ENCODE data around the gene PSMA7. TPM values are rescaled to one million over a fixed set of nuclear protein-coding genes. Genes with fewer than 3 reads are reported as not detected.

Gene PSMA7
- total RNA-seq, 1 donor = 295 TPM

DNA sequence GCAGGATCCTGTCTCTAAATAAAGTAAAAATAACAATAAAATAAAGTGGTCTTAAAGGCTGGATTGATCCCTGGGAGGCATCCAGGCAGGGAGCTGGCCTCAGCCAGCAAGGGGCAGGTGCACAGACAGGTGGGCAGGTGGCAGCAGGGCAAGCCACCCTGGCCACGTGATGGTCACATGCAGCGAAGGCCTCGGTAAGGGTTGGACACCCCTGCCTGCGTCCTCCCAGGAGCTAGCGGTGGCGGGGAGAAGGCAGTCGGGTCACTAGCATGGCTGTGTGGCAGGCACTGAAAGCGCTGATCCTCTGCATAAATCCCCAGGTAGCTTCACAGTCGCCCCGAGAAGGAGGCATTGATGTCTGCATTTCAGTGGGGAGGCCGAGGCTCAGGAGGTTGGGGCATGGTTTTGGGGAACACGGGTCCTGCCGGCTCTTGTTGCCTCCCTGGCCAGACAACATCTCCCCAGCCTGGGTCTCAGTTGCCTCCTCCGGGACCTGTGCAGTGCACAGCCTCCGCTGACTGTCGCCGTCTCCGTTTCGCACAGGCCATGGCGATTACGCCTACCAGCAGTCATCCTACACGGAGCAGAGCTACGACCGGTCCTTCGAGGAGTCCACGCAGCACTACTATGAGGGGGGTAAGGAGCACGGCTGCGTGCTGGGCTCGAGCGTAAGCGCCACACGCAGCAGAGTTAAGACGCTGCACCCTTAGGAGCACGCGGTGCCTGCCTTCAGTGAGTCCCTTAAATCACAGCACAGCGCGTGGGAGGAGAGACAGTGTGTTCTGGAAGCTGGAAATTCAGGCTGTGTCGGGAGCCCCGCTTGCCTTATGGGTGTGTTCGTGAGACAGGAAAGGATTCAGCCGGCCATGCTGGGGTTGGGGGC, 21.9 kb upstream of the PSMA7 start:
- TF ChIP-seq, protein P1, sequence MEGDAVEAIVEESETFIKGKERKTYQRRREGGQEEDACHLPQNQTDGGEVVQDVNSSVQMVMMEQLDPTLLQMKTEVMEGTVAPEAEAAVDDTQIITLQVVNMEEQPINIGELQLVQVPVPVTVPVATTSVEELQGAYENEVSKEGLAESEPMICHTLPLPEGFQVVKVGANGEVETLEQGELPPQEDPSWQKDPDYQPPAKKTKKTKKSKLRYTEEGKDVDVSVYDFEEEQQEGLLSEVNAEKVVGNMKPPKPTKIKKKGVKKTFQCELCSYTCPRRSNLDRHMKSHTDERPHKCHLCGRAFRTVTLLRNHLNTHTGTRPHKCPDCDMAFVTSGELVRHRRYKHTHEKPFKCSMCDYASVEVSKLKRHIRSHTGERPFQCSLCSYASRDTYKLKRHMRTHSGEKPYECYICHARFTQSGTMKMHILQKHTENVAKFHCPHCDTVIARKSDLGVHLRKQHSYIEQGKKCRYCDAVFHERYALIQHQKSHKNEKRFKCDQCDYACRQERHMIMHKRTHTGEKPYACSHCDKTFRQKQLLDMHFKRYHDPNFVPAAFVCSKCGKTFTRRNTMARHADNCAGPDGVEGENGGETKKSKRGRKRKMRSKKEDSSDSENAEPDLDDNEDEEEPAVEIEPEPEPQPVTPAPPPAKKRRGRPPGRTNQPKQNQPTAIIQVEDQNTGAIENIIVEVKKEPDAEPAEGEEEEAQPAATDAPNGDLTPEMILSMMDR (IDR thresholded peaks at IDR 0.05; ENCODE audit: insufficient read depth, low read depth, low read length) = no peak
- DNase-seq (ENCODE audit: low read depth) = no peak
- no peak overlapping the region for H3K4me3 ChIP-seq (ENCODE audit: low read depth, low read length)

DNA sequence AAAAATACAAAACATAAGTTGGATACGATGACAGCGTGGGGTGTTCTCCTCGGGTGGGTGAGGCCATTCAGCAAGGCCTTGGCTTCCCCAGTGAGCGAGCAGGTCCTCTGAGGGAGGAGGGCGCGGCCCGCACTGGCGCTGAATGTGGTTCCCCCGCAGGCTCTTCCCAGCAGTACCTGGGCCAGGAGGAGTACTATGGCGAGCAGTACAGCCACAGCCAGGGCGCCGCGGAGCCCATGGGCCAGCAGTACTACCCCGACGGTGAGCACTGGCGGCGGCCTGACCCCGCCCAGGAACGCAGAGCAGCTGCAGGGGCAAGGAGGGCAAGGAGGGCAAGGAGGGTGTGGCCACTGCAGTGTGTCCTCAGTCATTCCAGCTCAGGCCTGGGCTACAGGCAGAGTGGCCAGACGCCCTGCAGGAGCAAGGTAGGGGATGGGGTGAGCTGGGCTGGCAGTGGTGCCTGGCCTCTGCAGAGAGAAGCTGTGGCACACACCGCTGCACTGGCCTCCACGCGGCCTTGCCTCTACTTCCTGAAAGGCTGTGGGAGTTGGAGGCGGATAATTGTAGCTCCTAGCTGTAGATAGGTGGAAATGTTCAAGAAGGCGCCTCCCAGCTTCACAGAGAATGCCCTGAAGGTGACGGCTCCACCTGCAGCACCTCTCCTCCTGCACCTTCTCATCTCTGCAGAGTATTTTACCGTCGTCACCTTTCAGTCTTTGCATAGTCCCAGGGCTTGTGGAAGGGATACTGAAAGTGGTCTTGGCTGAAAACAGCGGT, 21.0 kb upstream of the PSMA7 start:
- TF ChIP-seq, protein P1 (IDR thresholded peaks at IDR 0.05; ENCODE audit: insufficient read depth, low read depth, low read length) = no peak
- H3K4me3 ChIP-seq (ENCODE audit: low read depth, low read length) = no peak overlapping the region
- DNase-seq (ENCODE audit: low read depth) = no peak

DNA sequence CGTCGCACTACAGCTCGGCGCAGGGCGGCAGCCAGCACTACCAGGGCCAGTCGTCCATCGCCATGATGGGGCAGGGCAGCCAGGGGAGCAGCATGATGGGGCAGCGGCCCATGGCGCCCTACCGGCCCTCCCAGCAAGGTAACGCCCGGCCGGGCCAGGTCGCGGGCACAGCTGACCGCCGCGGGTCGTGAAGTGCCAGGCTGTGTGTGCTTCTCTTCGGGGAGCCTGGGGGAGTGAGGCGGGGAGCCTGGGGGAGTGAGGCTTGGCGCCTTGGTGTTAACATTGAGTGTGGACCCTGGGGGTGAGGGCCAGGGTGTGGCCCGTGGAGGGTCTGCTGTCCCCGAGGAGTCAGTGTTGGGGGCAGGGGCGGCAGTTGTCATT, 20.3 kb upstream of the PSMA7 start:
- TF ChIP-seq, protein P1 (IDR thresholded peaks at IDR 0.05; ENCODE audit: insufficient read depth, low read depth, low read length) = no peak
- no peak overlapping the region for H3K4me3 ChIP-seq (ENCODE audit: low read depth, low read length)
- no peak for DNase-seq (ENCODE audit: low read depth)

DNA sequence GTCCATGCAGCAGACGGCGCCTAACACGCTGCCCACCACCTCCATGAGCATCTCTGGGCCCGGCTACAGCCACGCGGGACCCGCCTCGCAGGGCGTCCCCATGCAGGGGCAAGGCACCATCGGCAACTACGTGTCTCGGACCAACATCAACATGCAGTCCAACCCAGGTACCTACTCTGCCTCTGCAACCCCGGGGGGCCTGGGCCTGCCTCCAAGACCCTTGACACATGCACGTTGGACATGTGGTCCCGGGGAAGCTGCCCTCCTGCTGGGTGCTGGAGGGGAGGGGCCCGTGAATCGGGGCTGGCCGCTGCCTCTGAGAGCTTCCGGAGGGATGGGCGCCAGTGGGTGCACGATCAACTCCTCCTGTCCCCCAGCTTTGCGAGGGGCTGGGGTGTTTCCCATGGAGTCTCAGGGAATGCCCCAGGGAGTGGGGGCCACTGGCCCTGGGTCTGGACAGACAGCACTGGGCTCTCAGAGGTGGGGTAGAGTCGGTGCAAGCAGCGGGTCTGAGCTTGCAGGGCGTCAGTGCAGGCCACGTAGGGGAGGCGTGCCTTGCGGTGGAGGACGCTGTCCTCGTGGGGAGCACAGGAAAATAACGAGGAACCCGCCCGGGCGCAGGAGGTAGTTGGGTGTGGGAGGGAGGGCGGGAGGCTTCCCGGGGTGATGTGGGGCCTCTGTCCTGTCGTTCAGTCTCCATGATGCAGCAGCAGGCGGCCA, 19.7 kb upstream of the PSMA7 start:
- H3K4me3 ChIP-seq (ENCODE audit: low read depth, low read length) = no peak overlapping the region
- TF ChIP-seq, protein P1 (IDR thresholded peaks at IDR 0.05; ENCODE audit: insufficient read depth, low read depth, low read length) = no peak
- no peak for DNase-seq (ENCODE audit: low read depth)

DNA sequence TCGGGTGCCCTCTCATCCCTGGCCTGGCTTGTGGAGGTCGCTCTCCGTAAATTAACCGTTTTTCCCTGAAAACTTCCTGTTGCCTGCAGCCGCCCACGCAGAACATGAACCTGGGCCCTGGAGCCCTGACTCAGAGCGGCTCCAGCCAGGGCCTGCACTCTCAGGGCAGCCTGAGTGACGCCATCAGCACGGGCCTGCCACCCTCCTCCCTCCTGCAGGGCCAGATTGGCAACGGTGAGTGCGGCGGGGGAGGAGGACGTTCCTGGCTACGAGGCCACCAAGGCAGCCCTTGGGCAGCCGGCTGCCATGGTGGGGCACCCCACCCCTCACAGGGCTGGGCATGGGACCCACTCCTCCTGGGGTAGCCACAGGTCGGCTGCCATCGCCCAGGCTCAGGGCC, 18.2 kb upstream of the PSMA7 start:
- no peak overlapping the region for H3K4me3 ChIP-seq (ENCODE audit: low read depth, low read length)
- DNase-seq (ENCODE audit: low read depth) = peak; percentile 55
- TF ChIP-seq, protein P1 (IDR thresholded peaks at IDR 0.05; ENCODE audit: insufficient read depth, low read depth, low read length) = no peak

DNA sequence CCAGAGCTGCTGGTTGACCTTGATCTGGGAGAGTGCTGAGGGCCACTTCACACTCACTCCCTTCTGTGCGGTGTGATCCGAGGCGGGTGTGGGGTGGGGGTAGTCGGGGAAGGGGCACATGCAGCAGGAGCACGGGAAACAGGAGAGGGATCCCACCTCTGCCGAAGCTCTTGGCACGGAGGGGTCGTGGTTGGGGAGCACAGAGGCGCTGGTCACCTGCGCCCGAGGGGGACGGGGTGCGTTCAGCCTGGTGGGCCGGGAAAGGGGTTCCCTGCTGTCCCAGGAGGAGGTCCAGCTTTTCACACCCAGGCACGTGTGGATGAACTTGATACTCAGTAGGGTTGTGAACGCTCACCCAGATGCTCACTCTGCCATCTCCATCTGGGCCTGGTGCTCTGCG, 17.7 kb upstream of the PSMA7 start:
- H3K4me3 ChIP-seq (ENCODE audit: low read depth, low read length) = no peak overlapping the region
- no peak for DNase-seq (ENCODE audit: low read depth)
- TF ChIP-seq, protein P1 (IDR thresholded peaks at IDR 0.05; ENCODE audit: insufficient read depth, low read depth, low read length) = no peak
